IPS-20b (cell line): ENCODE measurements around the gene AGA.

Experiments used
- H3K27ac ChIP-seq: one replicate; pipeline ENCODE4 v1.5.1; 2013; ENCODE audit warnings: low read length
- H3K27me3 ChIP-seq: 2 replicates; pipeline ENCODE4 v1.6.1; 2013; ENCODE audit warnings: mild to moderate bottlenecking, low read length, inconsistent platforms; ENCODE audit not compliant: insufficient read depth
- H3K36me3 ChIP-seq: 2 replicates; pipeline ENCODE4 v1.6.1; 2013; ENCODE audit warnings: low read depth, mild to moderate bottlenecking, inconsistent platforms, low read length, moderate library complexity; ENCODE audit not compliant: insufficient read depth
- H3K4me1 ChIP-seq: 2 replicates; pipeline ENCODE4 v1.6.1; 2013; ENCODE audit warnings: mild to moderate bottlenecking, control low read depth, inconsistent platforms, low read length, moderate library complexity; ENCODE audit not compliant: insufficient read depth
- H3K4me3 ChIP-seq: 2 replicates; pipeline ENCODE4 v1.5.1; 2013; ENCODE audit warnings: mild to moderate bottlenecking, low read length, inconsistent platforms
- H3K9ac ChIP-seq: 2 replicates; pipeline ENCODE4 v1.6.1; 2013; ENCODE audit warnings: low read depth, mild to moderate bottlenecking, inconsistent platforms, low read length, moderate library complexity
- H3K9me3 ChIP-seq: 2 replicates; pipeline ENCODE4 v1.6.1; 2013; ENCODE audit warnings: mild to moderate bottlenecking, low read depth, low read length, inconsistent platforms; ENCODE audit not compliant: insufficient read depth

AGA gene

DNA sequence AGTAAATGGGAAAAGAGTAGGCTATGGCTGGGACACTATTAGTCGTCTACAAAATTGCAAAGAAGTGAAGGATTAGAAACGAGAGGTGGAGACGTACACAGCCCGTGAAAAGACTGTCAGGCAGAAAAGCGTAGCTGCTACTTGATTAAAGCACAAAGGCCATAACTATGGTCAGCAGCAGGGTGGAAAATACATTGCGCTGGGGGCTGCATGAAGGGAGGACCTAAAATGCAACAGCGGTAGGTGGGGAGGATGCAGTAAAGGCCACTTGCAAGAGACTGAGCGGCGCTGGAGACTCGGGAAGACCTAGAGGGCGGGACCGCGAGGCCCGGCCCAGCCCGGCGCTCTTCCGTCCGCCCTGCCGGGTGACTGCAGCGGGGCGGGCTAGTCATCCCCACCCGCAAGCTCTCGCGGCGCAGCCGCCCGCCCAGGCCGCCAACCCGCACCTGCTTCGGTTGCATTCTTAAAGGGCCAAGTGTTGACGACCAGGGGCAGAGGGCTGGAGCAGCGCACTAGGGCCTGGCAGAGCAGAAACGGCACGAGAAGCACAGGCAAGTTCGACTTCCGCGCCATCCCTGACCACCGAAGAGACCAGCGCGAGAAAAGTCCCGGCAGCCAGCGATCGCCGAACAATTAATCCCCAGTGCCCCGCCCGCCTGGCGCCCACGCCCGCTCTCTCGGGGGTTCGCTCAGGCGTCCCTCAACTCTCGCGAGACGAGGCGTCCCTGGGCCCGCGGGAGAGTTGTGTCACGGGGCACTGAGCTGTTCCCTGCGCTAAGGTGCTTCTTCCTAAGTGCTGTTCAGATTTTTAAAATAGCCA lies at the start of gene AGA:
Gene AGA, minus strand, starts transcription at position 635 of the 820 bp plus-strand sequence. Its CDS starts 62 bp downstream, at position 573.
- Histone ChIP-seq H3K9me3 (no peaks in the 10 kb centered on the region), H3K4me1 (peaks cover 12% of the 10 kb centered on the region; the same call in 1 of the 2 replicates), H3K9ac (peak within 1 kb of the TSS; percentile 90), H3K27me3 (no peaks in the 10 kb centered on the region), H3K36me3 (no peaks in the 10 kb centered on the region), H3K4me3 (peak within 1 kb of the TSS; percentile 84), H3K27ac (peak within 1 kb of the TSS; percentile 45)

DNA sequence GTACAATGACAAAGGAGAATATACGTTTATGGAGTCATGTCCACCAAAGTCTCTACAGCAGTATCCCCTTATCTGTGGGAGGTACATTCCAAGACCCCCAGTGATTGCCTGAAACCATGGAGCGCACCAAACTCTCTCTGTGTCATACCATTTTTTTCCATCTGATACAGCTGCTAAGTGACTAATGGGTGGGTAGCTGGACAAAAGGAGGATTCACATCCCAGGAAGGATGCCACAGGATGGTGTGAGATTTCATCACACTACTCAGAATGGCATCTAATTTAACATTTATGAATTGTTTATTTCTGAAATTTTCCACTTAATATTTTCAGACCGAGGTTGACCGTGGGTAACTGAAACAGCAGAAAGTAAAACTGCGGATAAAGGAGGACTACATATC lies 49.8 kb upstream of the AGA start:
- Histone ChIP-seq H3K36me3 (no peaks in the 10 kb centered on the region), H3K4me1 (no peaks in the 10 kb centered on the region), H3K9me3 (no peaks in the 10 kb centered on the region), H3K27me3 (no peaks in the 10 kb centered on the region), H3K27ac (no peak overlapping the region), H3K4me3 (no peak overlapping the region), H3K9ac (no peak overlapping the region)

DNA sequence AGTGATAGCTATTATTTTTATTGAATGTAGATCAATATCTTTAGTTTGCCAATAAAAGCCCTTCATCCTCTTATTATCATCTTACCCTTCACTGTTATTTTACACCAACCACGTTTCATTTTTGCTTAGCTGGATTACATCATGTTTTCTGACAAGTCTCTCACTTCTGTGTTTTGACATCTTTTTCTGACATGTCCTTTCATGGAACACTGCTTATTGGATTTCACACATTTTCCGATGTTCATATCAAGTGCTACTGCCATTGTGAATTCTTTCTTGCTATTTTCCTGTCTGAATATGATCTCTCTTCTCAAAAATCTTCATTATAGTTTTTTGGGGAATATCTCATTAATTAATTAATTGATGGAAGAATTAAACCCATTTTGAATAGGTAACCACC lies 48.5 kb upstream of the AGA start:
- no peak overlapping the region for H3K9ac ChIP-seq
- no peaks in the 10 kb centered on the region for H3K9me3 ChIP-seq
- no peak overlapping the region for H3K4me3 ChIP-seq
- no peaks in the 10 kb centered on the region for H3K27me3 ChIP-seq
- no peak overlapping the region for H3K27ac ChIP-seq
- H3K4me1 ChIP-seq: no peaks in the 10 kb centered on the region
- no peaks in the 10 kb centered on the region for H3K36me3 ChIP-seq

DNA sequence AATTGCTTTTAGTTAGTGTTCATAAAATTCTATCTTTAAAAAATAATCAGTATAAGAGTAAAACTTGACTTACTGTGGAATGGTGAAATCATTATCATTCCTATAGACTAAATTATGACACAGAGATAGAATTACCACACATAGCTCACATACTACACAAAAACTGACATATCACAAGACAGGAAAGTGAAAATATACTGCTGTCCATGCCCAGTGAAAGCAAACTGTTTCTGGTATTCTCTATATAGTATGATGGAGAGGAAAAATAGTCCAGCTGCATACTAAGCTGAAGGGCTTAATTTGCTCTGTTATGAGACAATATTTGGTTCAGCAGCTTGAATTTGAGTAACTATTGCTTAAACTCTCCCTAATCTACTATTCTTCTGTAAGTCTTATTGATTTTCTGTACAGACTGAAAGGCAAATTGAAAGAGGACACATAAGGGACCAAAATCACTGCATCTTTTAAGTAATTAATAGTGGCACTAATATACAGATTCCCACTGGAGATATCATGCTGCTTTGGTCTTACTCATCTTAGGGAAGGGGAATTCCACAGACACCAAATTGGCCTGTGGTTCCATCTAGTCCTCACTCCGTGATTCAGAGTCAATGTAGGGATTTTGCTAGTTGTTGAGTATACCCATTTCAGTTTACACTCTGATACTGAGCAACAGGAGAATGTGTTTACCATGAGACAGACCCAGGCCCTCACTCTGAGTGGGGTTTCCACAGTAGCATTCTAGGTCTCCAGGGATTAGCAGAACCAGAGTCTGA lies 47.4 kb upstream of the AGA start:
- Histone ChIP-seq H3K27me3 (no peaks in the 10 kb centered on the region), H3K9ac (no peak overlapping the region), H3K4me1 (0 out of 2 replicates have a peak, but pooled peaks cover 4% of the 10 kb centered on the region), H3K9me3 (no peaks in the 10 kb centered on the region), H3K4me3 (no peak overlapping the region), H3K36me3 (no peaks in the 10 kb centered on the region), H3K27ac (no peak overlapping the region)

DNA sequence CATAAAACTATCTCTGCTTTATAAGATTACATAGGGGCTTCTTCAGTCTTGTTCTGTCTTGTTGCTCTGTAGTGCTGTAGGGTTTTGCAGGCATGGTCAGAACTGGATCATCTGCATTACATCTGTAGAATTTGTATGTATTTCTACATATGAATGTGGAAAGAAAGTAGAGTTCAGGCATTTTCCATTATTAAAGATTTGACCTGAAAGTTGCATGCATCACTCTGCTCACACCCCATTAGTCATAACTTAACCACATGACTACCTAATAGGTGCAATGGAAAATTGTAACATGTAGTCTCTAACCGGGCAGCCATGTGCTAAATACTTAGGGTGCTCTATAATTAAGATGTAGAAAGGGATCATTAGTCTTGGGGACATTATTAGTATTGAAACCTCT lies 45.7 kb upstream of the AGA start:
- peaks cover 12% of the 10 kb centered on the region; the same call in 1 of the 2 replicates for H3K4me1 ChIP-seq
- no peak overlapping the region for H3K4me3 ChIP-seq
- no peak overlapping the region for H3K9ac ChIP-seq
- no peaks in the 10 kb centered on the region for H3K36me3 ChIP-seq
- H3K27ac ChIP-seq: no peak overlapping the region
- H3K27me3 ChIP-seq: no peaks in the 10 kb centered on the region
- no peaks in the 10 kb centered on the region for H3K9me3 ChIP-seq

DNA sequence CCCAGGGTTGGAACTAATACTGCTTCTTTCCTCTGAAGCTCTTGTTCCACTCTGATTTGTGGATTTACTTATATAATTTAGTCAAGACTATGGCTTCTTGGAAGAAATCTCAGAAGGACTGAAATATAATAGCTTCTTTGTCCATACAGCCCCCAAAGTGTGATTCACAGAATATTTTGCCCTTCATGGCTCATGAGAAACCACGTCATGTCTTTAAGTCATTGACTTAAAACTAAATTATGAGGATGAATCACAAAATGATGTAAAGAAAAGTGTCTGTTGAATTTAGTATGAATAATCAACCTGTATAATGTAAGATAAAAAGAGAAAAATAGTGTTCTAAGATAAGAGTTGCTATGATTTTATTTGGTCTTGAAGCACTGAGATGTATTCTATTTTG lies 43.3 kb upstream of the AGA start:
- no peak overlapping the region for H3K9ac ChIP-seq
- H3K4me3 ChIP-seq: no peak overlapping the region
- H3K4me1 ChIP-seq: peaks cover 12% of the 10 kb centered on the region; the same call in 1 of the 2 replicates
- no peaks in the 10 kb centered on the region for H3K27me3 ChIP-seq
- H3K36me3 ChIP-seq: no peaks in the 10 kb centered on the region
- no peak overlapping the region for H3K27ac ChIP-seq
- H3K9me3 ChIP-seq: no peaks in the 10 kb centered on the region

DNA sequence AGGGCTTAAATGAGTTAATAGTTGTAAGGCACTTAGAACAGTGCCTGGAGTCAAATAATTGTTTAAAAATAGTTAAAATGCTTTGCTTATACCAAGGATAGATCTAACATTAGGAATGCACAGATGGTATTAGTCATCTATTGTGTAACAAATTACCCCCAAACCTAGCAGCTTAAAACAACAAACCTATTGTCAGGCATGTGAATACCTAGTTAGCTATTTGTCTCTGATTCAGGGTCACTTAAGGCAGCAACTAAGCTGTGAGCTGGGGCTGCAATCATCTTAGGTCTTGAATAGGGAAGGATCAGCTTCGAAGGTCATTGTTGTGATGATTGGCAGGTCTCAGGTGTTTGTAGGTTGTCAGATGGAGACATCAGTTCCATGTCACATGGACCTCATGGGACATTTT lies 42.4 kb upstream of the AGA start:
- peaks cover 12% of the 10 kb centered on the region; the same call in 1 of the 2 replicates for H3K4me1 ChIP-seq
- no peaks in the 10 kb centered on the region for H3K36me3 ChIP-seq

DNA sequence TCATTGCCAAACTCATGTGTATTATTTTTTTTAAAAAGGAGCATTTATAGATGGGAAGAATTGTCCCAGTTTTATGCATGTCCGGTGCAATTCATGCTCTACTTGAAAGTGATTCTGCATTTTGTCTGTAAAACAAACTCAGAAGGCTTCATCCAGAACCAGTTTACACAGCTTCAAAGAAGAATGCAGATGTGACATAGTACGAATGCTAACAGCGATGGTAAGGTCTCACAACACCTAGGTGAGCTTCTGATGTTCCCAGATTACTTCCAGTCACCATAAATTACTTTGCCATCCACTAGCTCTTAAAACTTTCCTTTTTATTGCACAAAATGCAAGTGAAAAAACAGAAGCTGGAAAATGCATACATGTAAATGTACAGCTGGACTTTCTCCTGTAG lies 41.5 kb upstream of the AGA start:
- Histone ChIP-seq H3K36me3 (no peaks in the 10 kb centered on the region), H3K27ac (no peak overlapping the region), H3K4me1 (peaks cover 12% of the 10 kb centered on the region; the same call in 1 of the 2 replicates), H3K27me3 (no peaks in the 10 kb centered on the region), H3K9me3 (no peaks in the 10 kb centered on the region), H3K9ac (no peak overlapping the region), H3K4me3 (no peak overlapping the region)

More for the DNA sequence above, 42.4 kb upstream of the AGA start:
- H3K4me3 ChIP-seq: no peak overlapping the region
- no peak overlapping the region for H3K9ac ChIP-seq
- H3K27me3 ChIP-seq: no peaks in the 10 kb centered on the region
- H3K27ac ChIP-seq: no peak overlapping the region
- no peaks in the 10 kb centered on the region for H3K9me3 ChIP-seq

DNA sequence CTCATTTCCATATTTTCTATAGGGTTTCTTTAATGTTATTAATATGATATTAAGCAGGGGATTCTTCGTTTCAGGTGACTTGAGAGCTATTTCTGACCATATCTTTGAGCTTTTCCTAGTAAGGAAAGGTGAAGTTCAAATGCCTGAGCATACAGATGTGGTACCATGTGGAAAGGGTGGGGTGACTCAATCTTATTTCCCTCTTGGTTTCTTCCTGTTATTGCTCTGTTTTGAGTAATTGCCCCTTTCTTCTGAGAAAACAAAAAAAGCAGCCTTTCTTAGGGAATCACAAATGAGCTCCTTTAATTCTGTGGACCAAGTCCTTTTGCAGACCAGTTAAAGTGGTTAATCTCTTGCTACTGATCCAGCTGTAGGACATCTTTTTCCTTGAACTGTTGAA lies 41.0 kb upstream of the AGA start:
- Histone ChIP-seq H3K27me3 (no peaks in the 10 kb centered on the region), H3K4me3 (no peak overlapping the region), H3K9ac (no peak overlapping the region), H3K9me3 (no peaks in the 10 kb centered on the region), H3K4me1 (peaks cover 12% of the 10 kb centered on the region; the same call in 1 of the 2 replicates), H3K36me3 (no peaks in the 10 kb centered on the region), H3K27ac (no peak overlapping the region)

DNA sequence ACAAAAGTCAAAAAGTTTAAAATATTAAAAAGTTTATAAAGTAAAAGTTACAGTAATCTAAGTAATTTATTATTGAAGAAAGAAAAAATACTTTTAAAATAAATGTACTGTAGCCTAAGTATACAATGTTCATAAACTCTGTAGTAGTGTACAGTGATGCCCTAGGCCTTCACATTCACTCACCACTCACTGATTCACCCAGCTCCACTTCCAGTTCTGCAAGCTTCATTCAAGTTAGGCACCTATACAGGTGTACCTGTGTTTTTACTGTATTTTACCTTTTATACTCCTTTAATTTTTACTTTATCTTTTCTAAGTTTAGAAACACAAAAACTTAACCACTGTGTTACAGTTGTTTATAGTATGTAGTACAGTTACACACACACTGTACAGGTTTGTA lies 40.1 kb upstream of the AGA start:
- Histone ChIP-seq H3K27me3 (no peaks in the 10 kb centered on the region), H3K4me3 (no peak overlapping the region), H3K36me3 (no peaks in the 10 kb centered on the region), H3K27ac (no peak overlapping the region), H3K9me3 (no peaks in the 10 kb centered on the region), H3K4me1 (peaks cover 12% of the 10 kb centered on the region; the same call in 1 of the 2 replicates), H3K9ac (no peak overlapping the region)

DNA sequence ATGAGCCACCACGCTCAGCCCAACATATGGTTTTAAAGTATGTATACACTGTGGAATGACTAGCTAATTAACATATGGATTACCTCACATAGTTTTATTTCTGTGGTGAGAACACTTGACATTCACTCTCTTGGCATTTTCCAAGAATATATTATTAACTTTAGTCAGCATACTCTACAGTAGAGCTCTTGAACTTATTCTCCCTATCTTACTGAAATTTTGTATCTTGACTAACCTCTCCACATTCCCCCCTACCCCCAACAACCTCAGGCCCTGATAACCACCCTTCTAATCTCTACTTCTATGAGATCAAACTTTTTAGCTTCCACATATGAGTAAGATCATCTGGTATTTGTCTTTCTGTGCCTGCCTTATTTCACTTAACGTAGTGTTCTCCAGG lies 38.6 kb upstream of the AGA start:
- H3K36me3 ChIP-seq: no peaks in the 10 kb centered on the region
- no peak overlapping the region for H3K9ac ChIP-seq
- no peak overlapping the region for H3K4me3 ChIP-seq
- H3K27me3 ChIP-seq: no peaks in the 10 kb centered on the region
- H3K4me1 ChIP-seq: peaks cover 12% of the 10 kb centered on the region; the same call in 1 of the 2 replicates
- H3K27ac ChIP-seq: no peak overlapping the region
- H3K9me3 ChIP-seq: no peaks in the 10 kb centered on the region
